ENCODE data around the gene CDC42BPA. TPM values are rescaled to one million over a fixed set of nuclear protein-coding genes. Genes with fewer than 3 reads are reported as not detected.
A peak's percentile ranks its signal among the peaks of the same experiment; 100 is the strongest.

The CDC42BPA gene
- total and polyA plus RNA-seq, 9 of the 15 experiments (the other 6 are each of a cell fraction or from before 2014, with no cell fraction given) = 8.0 to 77.5 (median 52.1) TPM

- TF ChIP-seq GTF3C2 (IDR thresholded peaks at IDR 0.05; ENCODE audit: borderline replicate concordance, extremely low read depth, insufficient read length) (no peak), ZC3H11A (IDR thresholded peaks at IDR 0.05; ENCODE audit: low read depth, low read length) (no peak), ARID4B (CRISPR knock-in tag; IDR thresholded peaks at IDR 0.05) (0 out of 2 replicates have a peak, but pooled peaks have one; percentile 20), WHSC1 (IDR thresholded peaks at IDR 0.05; ENCODE audit: low read length) (no peak), CHCHD3 (CRISPR knock-in tag; IDR thresholded peaks at IDR 0.05) (no peak), POLR3G (IDR thresholded peaks at IDR 0.05; ENCODE audit: extremely low read depth, insufficient read length, insufficient replicate concordance) (no peak), ARID1B (IDR thresholded peaks at IDR 0.05) (no peak), ETS2 (tag; IDR thresholded peaks at IDR 0.05; ENCODE audit: borderline replicate concordance, poor library complexity, severe bottlenecking) (no peak), SOX6 (IDR thresholded peaks at IDR 0.05) (no peak), KAT7 (CRISPR knock-in tag; IDR thresholded peaks at IDR 0.05; ENCODE audit: borderline replicate concordance) (no peak), ZNF764 (CRISPR knock-in tag; IDR thresholded peaks at IDR 0.05; ENCODE audit: low read depth) (no peak), ZNF395 (CRISPR knock-in tag; IDR thresholded peaks at IDR 0.05) (no peak), TGIF2 (CRISPR knock-in tag; IDR thresholded peaks at IDR 0.05) (no peak), RBM17 (IDR thresholded peaks at IDR 0.05; ENCODE audit: borderline replicate concordance, low read depth, low read length) (no peak)
- TF ChIP-seq, protein P1, sequence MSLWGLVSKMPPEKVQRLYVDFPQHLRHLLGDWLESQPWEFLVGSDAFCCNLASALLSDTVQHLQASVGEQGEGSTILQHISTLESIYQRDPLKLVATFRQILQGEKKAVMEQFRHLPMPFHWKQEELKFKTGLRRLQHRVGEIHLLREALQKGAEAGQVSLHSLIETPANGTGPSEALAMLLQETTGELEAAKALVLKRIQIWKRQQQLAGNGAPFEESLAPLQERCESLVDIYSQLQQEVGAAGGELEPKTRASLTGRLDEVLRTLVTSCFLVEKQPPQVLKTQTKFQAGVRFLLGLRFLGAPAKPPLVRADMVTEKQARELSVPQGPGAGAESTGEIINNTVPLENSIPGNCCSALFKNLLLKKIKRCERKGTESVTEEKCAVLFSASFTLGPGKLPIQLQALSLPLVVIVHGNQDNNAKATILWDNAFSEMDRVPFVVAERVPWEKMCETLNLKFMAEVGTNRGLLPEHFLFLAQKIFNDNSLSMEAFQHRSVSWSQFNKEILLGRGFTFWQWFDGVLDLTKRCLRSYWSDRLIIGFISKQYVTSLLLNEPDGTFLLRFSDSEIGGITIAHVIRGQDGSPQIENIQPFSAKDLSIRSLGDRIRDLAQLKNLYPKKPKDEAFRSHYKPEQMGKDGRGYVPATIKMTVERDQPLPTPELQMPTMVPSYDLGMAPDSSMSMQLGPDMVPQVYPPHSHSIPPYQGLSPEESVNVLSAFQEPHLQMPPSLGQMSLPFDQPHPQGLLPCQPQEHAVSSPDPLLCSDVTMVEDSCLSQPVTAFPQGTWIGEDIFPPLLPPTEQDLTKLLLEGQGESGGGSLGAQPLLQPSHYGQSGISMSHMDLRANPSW (CRISPR knock-in tag; IDR thresholded peaks at IDR 0.05) = no peak
Observed at GRCh38 chr1:227323171-227323966, 5.1 kb upstream of the CDC42BPA start (continued).
